ENCODE measurements around the gene IGSF9B. TPM values are rescaled to one million over a fixed set of nuclear protein-coding genes. Genes with fewer than 3 reads are reported as not detected.

IGSF9B gene
- total RNA-seq, 2 experiments from 2014 or later = 0.95 to 2.8 TPM

DNA sequence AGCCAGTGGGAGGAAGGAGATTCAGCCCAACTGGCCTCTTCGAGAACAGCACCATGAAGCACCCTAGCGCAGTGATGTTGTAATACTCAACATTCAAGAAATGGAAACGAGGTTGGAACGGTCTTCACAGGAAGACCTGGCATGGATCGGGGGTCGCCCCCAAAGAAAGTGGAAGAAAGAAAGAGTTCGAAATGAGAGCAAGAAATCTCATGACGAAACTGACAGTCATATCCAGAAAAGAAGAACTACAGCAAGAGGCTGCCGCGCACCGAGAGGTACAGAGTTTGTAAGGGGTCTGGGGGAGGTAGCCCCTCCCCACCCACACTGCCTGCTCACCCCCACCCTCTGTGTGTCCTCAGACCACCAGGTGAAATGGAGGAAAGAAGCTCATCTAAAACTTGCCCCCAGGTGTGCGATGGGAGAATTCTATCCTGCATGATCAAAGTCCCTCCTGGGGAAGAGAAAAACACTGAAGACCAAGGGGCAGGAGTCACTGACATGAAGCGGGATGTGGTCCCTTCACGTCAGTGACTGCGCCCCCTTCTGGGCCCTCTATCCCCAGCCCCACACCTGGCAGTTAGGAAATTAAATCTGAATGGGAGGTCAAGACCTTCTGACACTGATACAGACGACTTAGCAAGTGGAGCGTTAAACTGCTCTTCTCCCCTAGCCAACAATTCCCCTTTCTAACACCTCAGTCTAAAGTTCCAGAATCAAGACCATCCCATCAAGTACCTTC is 58.6 kb downstream of the IGSF9B start:
- H3K4me3 ChIP-seq (ENCODE audit: low read depth, low read length, poor library complexity, severe bottlenecking) = no peak overlapping the region
- H2AFZ ChIP-seq (ENCODE audit: low read length) = no peak overlapping the region
- no peak for DNase-seq (ENCODE audit: low spot score)
- ChIA-PET CTCF (ENCODE audit: unreplicated experiment) (no interaction called here), POLR2A (no interaction called here)
- peaks cover 8% of the 10 kb centered on the region for H3K4me1 ChIP-seq (ENCODE audit: insufficient read depth, low read length, poor library complexity, severe bottlenecking)
- intact Hi-C loops (cut with micrococcal nuclease; ENCODE audit: unreplicated experiment) = no loop called here
- TF ChIP-seq EZH2phosphoT487 (IDR thresholded peaks at IDR 0.05; ENCODE audit: borderline replicate concordance, low read depth, low read length) = no peak
- TF ChIP-seq, protein P1, sequence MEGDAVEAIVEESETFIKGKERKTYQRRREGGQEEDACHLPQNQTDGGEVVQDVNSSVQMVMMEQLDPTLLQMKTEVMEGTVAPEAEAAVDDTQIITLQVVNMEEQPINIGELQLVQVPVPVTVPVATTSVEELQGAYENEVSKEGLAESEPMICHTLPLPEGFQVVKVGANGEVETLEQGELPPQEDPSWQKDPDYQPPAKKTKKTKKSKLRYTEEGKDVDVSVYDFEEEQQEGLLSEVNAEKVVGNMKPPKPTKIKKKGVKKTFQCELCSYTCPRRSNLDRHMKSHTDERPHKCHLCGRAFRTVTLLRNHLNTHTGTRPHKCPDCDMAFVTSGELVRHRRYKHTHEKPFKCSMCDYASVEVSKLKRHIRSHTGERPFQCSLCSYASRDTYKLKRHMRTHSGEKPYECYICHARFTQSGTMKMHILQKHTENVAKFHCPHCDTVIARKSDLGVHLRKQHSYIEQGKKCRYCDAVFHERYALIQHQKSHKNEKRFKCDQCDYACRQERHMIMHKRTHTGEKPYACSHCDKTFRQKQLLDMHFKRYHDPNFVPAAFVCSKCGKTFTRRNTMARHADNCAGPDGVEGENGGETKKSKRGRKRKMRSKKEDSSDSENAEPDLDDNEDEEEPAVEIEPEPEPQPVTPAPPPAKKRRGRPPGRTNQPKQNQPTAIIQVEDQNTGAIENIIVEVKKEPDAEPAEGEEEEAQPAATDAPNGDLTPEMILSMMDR (conservative IDR thresholded peaks at IDR 0.05; ENCODE audit: low read length) = peak; percentile 44; the same call in 1 of the 2 replicates
- H4K20me1 ChIP-seq (ENCODE audit: insufficient read depth, low read length) = no peaks in the 10 kb centered on the region
- no peaks in the 10 kb centered on the region for H3K79me2 ChIP-seq (ENCODE audit: insufficient read depth, low read depth, low read length)
- H3K9me3 ChIP-seq (ENCODE audit: low read length) = no peaks in the 10 kb centered on the region
- no peak overlapping the region for H3K4me2 ChIP-seq (ENCODE audit: low read length)
- H3K36me3 ChIP-seq (ENCODE audit: insufficient read depth, low read length) = no peaks in the 10 kb centered on the region
- H3K27ac ChIP-seq (ENCODE audit: low read depth, low read length, poor library complexity, severe bottlenecking) = no peak overlapping the region
- no TSS peak for BruUV-seq (replicated peaks)
- no peaks in the 10 kb centered on the region for H3K9me2 ChIP-seq (ENCODE audit: insufficient read depth, low read length)

GRCh38 chr11:133897331-133897650 is 59.5 kb downstream of the IGSF9B start:
- Histone ChIP-seq H3K36me3 (ENCODE audit: insufficient read depth, low read length) (no peaks in the 10 kb centered on the region), H3K4me2 (ENCODE audit: low read length) (no peak overlapping the region), H3K9me2 (ENCODE audit: insufficient read depth, low read length) (no peaks in the 10 kb centered on the region), H3K79me2 (ENCODE audit: insufficient read depth, low read depth, low read length) (no peaks in the 10 kb centered on the region), H4K20me1 (ENCODE audit: insufficient read depth, low read length) (no peaks in the 10 kb centered on the region), H3K4me1 (ENCODE audit: insufficient read depth, low read length, poor library complexity, severe bottlenecking) (peaks cover 8% of the 10 kb centered on the region), H2AFZ (ENCODE audit: low read length) (no peak overlapping the region), H3K27ac (ENCODE audit: low read depth, low read length, poor library complexity, severe bottlenecking) (no peak overlapping the region), H3K9me3 (ENCODE audit: low read length) (no peaks in the 10 kb centered on the region), H3K4me3 (ENCODE audit: low read depth, low read length, poor library complexity, severe bottlenecking) (no peak overlapping the region)
- BruUV-seq (replicated peaks) = no TSS peak
- TF ChIP-seq, protein P1 (conservative IDR thresholded peaks at IDR 0.05; ENCODE audit: low read length) = no peak
- TF ChIP-seq EZH2phosphoT487 (IDR thresholded peaks at IDR 0.05; ENCODE audit: borderline replicate concordance, low read depth, low read length) = no peak
- ChIA-PET CTCF (ENCODE audit: unreplicated experiment) (interaction anchor here (0.6 kb wide), 1 partner anchor 26 kb away, joined by 3 read pairs; no protein-coding TSS in a partner anchor), POLR2A (interaction anchor here (0.6 kb wide), 1 partner anchor 695 kb away, joined by 3 read pairs; no protein-coding TSS in a partner anchor)
- DNase-seq (ENCODE audit: low spot score) = no peak
- intact Hi-C loops (cut with micrococcal nuclease; ENCODE audit: unreplicated experiment) = no loop called here

DNA sequence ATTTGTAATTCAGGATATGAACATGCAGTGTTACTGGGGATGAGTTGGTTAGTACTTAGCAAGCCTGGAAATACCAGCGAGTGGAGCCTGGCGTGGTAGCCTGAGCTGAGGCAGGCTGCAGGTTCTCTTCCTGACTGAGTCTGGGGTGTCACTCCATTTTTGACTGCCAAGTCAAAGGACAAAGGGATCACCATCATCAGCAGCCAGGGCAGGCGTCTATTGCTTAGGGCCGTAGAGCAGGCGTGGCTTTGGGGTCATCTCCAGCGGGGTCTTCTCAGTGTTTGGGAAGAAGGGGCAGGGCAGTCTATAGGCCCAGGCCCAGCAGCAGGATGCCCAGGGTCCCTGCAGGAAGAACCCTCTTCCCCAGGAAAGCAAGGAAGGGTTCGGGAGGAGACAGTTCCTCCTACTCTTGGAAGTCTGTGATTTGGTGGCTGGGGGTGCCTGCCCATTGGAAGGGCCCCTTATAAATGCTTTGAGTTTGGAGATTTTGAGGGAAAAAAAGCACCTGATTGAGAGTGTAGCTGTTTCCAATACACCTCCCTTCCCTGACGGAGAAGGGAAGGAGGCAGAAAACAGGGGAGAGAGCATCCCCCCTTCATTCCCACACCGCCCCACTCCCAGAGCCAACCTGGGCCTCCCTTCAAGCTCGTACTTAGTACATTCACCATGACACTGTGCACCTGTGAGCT is 60.0 kb downstream of the IGSF9B start:
- no TSS peak for BruUV-seq (replicated peaks)

More for the DNA sequence above, 60.0 kb downstream of the IGSF9B start:
- H3K4me2 ChIP-seq (ENCODE audit: low read length) = no peak overlapping the region
- peaks cover 8% of the 10 kb centered on the region for H3K4me1 ChIP-seq (ENCODE audit: insufficient read depth, low read length, poor library complexity, severe bottlenecking)
- H3K9me3 ChIP-seq (ENCODE audit: low read length) = no peaks in the 10 kb centered on the region
- POLR2A ChIA-PET = interaction anchor here (0.6 kb wide), 1 partner anchor 695 kb away, joined by 3 read pairs; no protein-coding TSS in a partner anchor
- no peaks in the 10 kb centered on the region for H3K36me3 ChIP-seq (ENCODE audit: insufficient read depth, low read length)
- H3K4me3 ChIP-seq (ENCODE audit: low read depth, low read length, poor library complexity, severe bottlenecking) = no peak overlapping the region
- H3K9me2 ChIP-seq (ENCODE audit: insufficient read depth, low read length) = no peaks in the 10 kb centered on the region
- no peaks in the 10 kb centered on the region for H4K20me1 ChIP-seq (ENCODE audit: insufficient read depth, low read length)
- no peak overlapping the region for H2AFZ ChIP-seq (ENCODE audit: low read length)
- no peak for DNase-seq (ENCODE audit: low spot score)
- TF ChIP-seq EZH2phosphoT487 (IDR thresholded peaks at IDR 0.05; ENCODE audit: borderline replicate concordance, low read depth, low read length) = no peak
- TF ChIP-seq, protein P1 (conservative IDR thresholded peaks at IDR 0.05; ENCODE audit: low read length) = no peak
- no peaks in the 10 kb centered on the region for H3K79me2 ChIP-seq (ENCODE audit: insufficient read depth, low read depth, low read length)
- intact Hi-C loops (cut with micrococcal nuclease; ENCODE audit: unreplicated experiment) = no loop called here
- CTCF ChIA-PET (ENCODE audit: unreplicated experiment) = interaction anchor here (0.6 kb wide), 1 partner anchor 25 kb away, joined by 3 read pairs; no protein-coding TSS in a partner anchor
- no peak overlapping the region for H3K27ac ChIP-seq (ENCODE audit: low read depth, low read length, poor library complexity, severe bottlenecking)
